Medulla oblongata (tissue), 1 donor: ENCODE results near the gene KPNA1.
A peak's percentile ranks its signal among the peaks of the same experiment; 100 is the strongest.

ENCODE experiments used
- DNase-seq: peaks from one replicate; pipeline ENCODE4 v3.0.0-alpha.2; 2015; ENCODE audit errors: extremely low spot score

The KPNA1 gene

DNA sequence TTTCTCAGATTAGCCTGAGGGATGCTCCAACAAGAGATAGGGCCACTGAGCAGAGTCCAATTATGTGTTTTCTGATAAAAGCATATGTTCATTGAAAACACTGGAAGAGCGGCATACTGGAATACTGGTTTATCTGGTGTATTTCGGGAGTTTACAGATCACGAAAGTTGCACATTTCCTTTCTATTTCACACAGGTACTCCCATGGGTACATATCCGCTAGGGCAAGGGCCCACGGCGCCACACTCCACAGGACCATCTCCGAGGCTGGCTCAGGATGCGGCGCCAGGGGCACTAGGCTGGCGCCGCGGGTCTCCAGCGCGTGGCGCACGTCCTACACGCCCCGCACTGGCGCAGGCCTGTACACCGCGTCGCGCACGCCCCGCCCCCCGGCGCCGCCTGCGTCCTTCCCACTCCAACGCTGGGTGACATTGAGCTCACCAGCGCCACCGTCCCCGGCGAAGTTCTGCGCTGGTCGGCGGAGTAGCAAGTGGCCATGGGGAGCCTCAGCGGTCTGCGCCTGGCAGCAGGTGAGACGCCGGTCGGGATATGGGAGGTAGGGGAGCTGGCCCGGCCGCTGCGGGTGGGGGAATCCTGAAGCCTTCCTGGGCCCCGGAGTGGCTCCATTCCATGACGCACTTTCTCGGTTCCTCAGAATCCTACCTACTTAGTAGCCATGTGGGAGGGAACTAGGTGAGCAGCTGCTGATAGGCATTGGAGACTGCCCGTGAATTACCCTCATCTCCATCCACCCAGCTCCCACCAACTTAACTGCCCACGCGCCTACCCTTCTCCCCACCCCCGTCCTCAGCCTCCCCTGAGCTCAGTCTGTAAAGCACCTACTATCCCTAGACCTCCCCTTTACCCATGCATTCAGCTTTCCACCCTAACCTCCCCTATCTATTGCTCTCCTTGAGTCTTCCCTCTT is 130.7 kb downstream of the KPNA1 start, which contains the start of gene FAM162A:
Gene FAM162A, plus strand, starts transcription at position 412 of the 927 bp plus-strand sequence. Its CDS starts 84 bp downstream, at position 496.
- DNase-seq = peak; percentile 96

- peak; percentile 87 for DNase-seq
These were observed 131.7 kb downstream of the KPNA1 start, which contains the start of gene MIX23 for GRCh38 chr3:122382888-122383666. MIX23 (minus strand) TSS chr3:122383231; CDS start chr3:122383224, 7 bp downstream.

- no peak for DNase-seq
These were observed 136.8 kb downstream of the KPNA1 start for GRCh38 chr3:122377975-122378374.

- DNase-seq = no peak
These were observed 140.7 kb downstream of the KPNA1 start for GRCh38 chr3:122374034-122374433.
